Vagina (tissue), 2 donors: ENCODE results near the gene MYO1D. TPM values are rescaled to one million over a fixed set of nuclear protein-coding genes. Genes with fewer than 3 reads are reported as not detected.

Experiments used
- DNase-seq, 2 donors: peaks; one replicate each; pipeline ENCODE4 v3.0.0-alpha.2; 2017; ENCODE audit errors: extremely low spot score in 2 of 2
- H3K27ac ChIP-seq: fragments of 200-600 bp; sonication (generic); one replicate; pipeline ENCODE4 v1.5.1; 2019
- H3K27me3 ChIP-seq: fragments of 200-600 bp; sonication (generic); one replicate; pipeline ENCODE4 v1.5.1; 2019
- H3K36me3 ChIP-seq, 2 donors: fragments of 200-600 bp; sonication (generic); one replicate each; pipeline ENCODE4 v1.5.1; 2017 to 2019
- H3K4me1 ChIP-seq: fragments of 200-600 bp; sonication (generic); one replicate; pipeline ENCODE4 v1.5.1; 2019
- H3K4me3 ChIP-seq, 2 donors: fragments of 200-600 bp; sonication (generic); 1 replicate in 1 of 2; 2 replicates in 1 of 2; pipeline ENCODE4 v1.5.1; 2016 to 2019
- H3K9me3 ChIP-seq: fragments of 200-600 bp; sonication (generic); one replicate; pipeline ENCODE4 v1.5.1; 2019
- CTCF ChIP-seq, 3 experiments: fragments of 450-650 bp in 2 of 3; fragments of 200-600 bp in 1 of 3; sonication (generic) in 1 of 3; IDR thresholded peaks; one replicate each; pipeline ENCODE4 v1.5.1; 2017 to 2019; ENCODE audit warnings: antibody characterized with exemption in 3 of 3, mild to moderate bottlenecking in 2 of 3, moderate library complexity in 2 of 3
- POLR2A ChIP-seq, 2 donors: fragments of 450-650 bp; IDR thresholded peaks; one replicate each; pipeline ENCODE4 v1.6.1; 2017; ENCODE audit warnings: antibody characterized with exemption in 2 of 2, mild to moderate bottlenecking in 2 of 2, moderate library complexity in 2 of 2
- POLR2AphosphoS5 ChIP-seq, 2 donors: sonication (generic); formaldehyde crosslinking; IDR thresholded peaks; one replicate each; pipeline ENCODE4 v1.9.0; 2017; ENCODE audit warnings: antibody characterized with exemption in 2 of 2, mild to moderate bottlenecking in 2 of 2, low read depth in 1 of 2; ENCODE audit not compliant: insufficient read depth in 1 of 2
- intact Hi-C: fragments of 100-400 bp; cut with DNase I; formaldehyde crosslinking; loops from one replicate; pipeline ENCODE4 v1.15.1; 2023
- total RNA-seq: library from RNA; depleted of rRNA; stranded (reverse); fragments of >200 nt; gene quantifications from one replicate; pipeline ENCODE4 v1.2.3, GENCODE V29; 2016

Gene MYO1D
- total RNA-seq, 1 donor from 2014 or later, result 44.7 TPM

GRCh38 chr17:32567086-32567485 lies 309.8 kb downstream of the MYO1D start:
- Histone ChIP-seq H3K36me3 (no peaks in the 10 kb centered on the region), H3K27me3 (no peaks in the 10 kb centered on the region), H3K27ac (no peak overlapping the region), H3K4me1 (no peaks in the 10 kb centered on the region), H3K4me3 (no peak overlapping the region), H3K9me3 (no peaks in the 10 kb centered on the region)
- no peak for DNase-seq
- intact Hi-C loops, result no loop called here
- TF ChIP-seq CTCF (IDR thresholded peaks at IDR 0.05) (no peak), POLR2AphosphoS5 (IDR thresholded peaks at IDR 0.05; ENCODE audit: insufficient read depth in 1 of 2, low read depth in 1 of 2) (peak in 1 of 2 donors; percentile 39)

- intact Hi-C loops, result no loop called here
- Histone ChIP-seq H3K9me3 (no peaks in the 10 kb centered on the region), H3K27ac (no peak overlapping the region), H3K4me3 (no peak overlapping the region), H3K27me3 (no peaks in the 10 kb centered on the region), H3K4me1 (no peaks in the 10 kb centered on the region), H3K36me3 (no peaks in the 10 kb centered on the region)
- no peak for DNase-seq
- TF ChIP-seq POLR2AphosphoS5 (IDR thresholded peaks at IDR 0.05; ENCODE audit: insufficient read depth in 1 of 2, low read depth in 1 of 2), result no peak
- TF ChIP-seq POLR2A (IDR thresholded peaks at IDR 0.05), result no peak
- TF ChIP-seq CTCF (IDR thresholded peaks at IDR 0.05), result no peak
Observed at GRCh38 chr17:32566303-32566702, 310.6 kb downstream of the MYO1D start.

GRCh38 chr17:32565401-32565800 lies 311.5 kb downstream of the MYO1D start:
- H3K27me3 ChIP-seq, result no peaks in the 10 kb centered on the region
- no peaks in the 10 kb centered on the region for H3K4me1 ChIP-seq
- no peak overlapping the region for H3K4me3 ChIP-seq
- TF ChIP-seq POLR2AphosphoS5 (IDR thresholded peaks at IDR 0.05; ENCODE audit: insufficient read depth in 1 of 2, low read depth in 1 of 2) (no peak), CTCF (IDR thresholded peaks at IDR 0.05) (no peak), POLR2A (IDR thresholded peaks at IDR 0.05) (no peak)
- intact Hi-C loops, result no loop called here
- no peaks in the 10 kb centered on the region for H3K36me3 ChIP-seq
- H3K9me3 ChIP-seq, result no peaks in the 10 kb centered on the region
- no peak overlapping the region for H3K27ac ChIP-seq
- no peak for DNase-seq

GRCh38 chr17:32564325-32564724 lies 312.6 kb downstream of the MYO1D start:
- intact Hi-C loops, result no loop called here
- no peak for TF ChIP-seq POLR2AphosphoS5 (IDR thresholded peaks at IDR 0.05; ENCODE audit: insufficient read depth in 1 of 2, low read depth in 1 of 2)
- TF ChIP-seq POLR2A (IDR thresholded peaks at IDR 0.05), result no peak
- TF ChIP-seq CTCF (IDR thresholded peaks at IDR 0.05), result no peak
- Histone ChIP-seq H3K4me3 (no peak overlapping the region), H3K4me1 (no peaks in the 10 kb centered on the region), H3K27ac (no peak overlapping the region), H3K36me3 (no peaks in the 10 kb centered on the region), H3K27me3 (no peaks in the 10 kb centered on the region), H3K9me3 (no peaks in the 10 kb centered on the region)
- DNase-seq, result no peak

GRCh38 chr17:32563583-32563982 lies 313.3 kb downstream of the MYO1D start:
- no peaks in the 10 kb centered on the region for H3K27me3 ChIP-seq
- H3K27ac ChIP-seq, result no peak overlapping the region
- intact Hi-C loops, result no loop called here
- H3K4me3 ChIP-seq, result no peak overlapping the region
- H3K4me1 ChIP-seq, result no peaks in the 10 kb centered on the region
- no peaks in the 10 kb centered on the region for H3K9me3 ChIP-seq
- TF ChIP-seq POLR2A (IDR thresholded peaks at IDR 0.05), result no peak
- no peak for TF ChIP-seq POLR2AphosphoS5 (IDR thresholded peaks at IDR 0.05; ENCODE audit: insufficient read depth in 1 of 2, low read depth in 1 of 2)
- no peak for TF ChIP-seq CTCF (IDR thresholded peaks at IDR 0.05)
- no peaks in the 10 kb centered on the region for H3K36me3 ChIP-seq
- no peak for DNase-seq
